SK-MEL-5 (cell line): ENCODE data around the gene APOBEC3A. TPM values are rescaled to one million over a fixed set of nuclear protein-coding genes. Genes with fewer than 3 reads are reported as not detected.
"Not testable (repeated sequence)": the region's sequence is repeated elsewhere in the genome, so short reads cannot be mapped to it uniquely, and the experiment has no call there.

Source experiments
- DNase-seq: peaks from one replicate; pipeline ENCODE4 v3.0.0-alpha.2; 2016; ENCODE audit warnings: low read depth, low spot score
- in situ Hi-C: cut with HindIII; loops from 2 replicates; pipeline ENCODE4 v1.10.0; 2016; ENCODE audit warnings: low sequenced_read_pairs, high pct_unique_total_duplicates, low pct_unique_long_range_greater_than_20kb
- total RNA-seq: library from RNA; depleted of rRNA; stranded (reverse); fragments of >200 nt; shearing (Covaris generic); gene quantifications from 2 replicates; pipeline ENCODE4 v1.2.3, GENCODE V29; 2014

APOBEC3A gene
- total RNA-seq, 1 experiment from 2014 or later: not detected

DNA sequence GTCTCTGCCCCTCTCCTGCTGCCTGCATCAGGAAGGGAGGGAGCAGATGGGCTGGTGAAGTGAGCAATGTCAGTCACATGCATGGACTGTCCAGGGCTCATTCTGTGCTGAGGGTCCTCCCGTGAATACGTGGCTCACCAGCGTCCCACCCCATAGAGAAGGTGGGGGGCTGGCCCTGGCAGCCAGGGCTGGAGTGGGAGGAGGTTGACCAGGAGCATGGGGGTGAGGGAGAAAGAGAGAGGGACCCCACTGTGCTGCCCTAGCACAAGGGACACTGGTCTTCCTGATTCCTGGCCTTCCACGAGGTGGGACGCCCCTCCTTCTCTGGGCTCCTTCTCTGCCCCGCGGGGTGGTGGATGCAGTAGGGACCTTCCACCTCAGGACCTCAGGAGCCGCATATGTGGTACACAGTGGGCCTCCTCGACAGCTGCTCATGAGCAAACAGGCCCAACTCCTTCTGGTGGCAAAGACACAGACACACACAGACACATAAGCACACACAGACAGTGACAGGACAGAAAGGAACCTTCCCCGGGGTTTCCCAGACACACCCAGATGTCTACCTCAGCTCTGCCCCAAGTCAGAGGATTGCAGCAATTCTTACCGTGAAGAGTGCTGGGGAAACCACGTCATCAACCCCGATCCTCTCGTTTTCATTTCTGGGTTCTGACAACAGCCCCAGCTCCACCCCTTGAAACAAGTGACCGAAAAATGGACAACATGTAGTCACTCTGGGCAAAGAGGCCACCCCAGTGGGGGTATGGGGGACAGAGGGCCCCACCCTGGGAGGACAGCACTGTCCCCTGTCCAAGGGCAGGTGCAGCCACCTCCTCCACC is 3.6 kb upstream of the APOBEC3A start:
- in situ Hi-C loops: no loop called here
- no peak for DNase-seq

DNA sequence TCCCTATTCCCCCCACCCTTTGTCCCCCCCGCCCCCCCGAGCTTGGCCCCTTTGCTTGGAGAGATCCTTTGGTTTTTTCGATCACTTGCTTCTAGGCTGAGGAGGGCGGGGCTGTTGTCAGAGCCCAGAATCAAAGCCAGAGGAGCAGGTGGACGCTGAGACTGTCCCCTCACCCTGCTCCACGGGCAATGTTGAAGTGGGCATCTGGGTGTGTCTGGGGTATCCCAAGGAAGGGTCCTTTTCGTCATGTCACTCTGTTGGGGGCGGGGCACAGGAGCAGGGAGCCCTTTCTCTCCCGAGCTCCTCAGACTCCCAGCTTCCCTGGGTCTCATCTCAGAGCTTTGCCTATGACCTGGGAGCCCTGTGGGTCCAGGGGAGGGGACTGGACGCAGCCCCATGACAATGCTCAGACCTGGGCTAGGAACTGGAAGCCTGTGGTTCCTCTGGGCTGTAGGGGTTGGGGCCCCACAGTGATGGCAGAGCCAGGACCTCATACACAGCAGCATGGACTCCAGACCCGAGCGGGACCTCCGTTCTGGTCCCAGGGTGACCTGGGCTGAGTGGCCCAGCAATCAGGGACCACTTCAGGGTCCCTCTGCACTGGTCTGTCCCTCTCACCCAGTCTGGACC is 2.9 kb upstream of the APOBEC3A start:
- no peak for DNase-seq
- in situ Hi-C loops: no loop called here

DNA sequence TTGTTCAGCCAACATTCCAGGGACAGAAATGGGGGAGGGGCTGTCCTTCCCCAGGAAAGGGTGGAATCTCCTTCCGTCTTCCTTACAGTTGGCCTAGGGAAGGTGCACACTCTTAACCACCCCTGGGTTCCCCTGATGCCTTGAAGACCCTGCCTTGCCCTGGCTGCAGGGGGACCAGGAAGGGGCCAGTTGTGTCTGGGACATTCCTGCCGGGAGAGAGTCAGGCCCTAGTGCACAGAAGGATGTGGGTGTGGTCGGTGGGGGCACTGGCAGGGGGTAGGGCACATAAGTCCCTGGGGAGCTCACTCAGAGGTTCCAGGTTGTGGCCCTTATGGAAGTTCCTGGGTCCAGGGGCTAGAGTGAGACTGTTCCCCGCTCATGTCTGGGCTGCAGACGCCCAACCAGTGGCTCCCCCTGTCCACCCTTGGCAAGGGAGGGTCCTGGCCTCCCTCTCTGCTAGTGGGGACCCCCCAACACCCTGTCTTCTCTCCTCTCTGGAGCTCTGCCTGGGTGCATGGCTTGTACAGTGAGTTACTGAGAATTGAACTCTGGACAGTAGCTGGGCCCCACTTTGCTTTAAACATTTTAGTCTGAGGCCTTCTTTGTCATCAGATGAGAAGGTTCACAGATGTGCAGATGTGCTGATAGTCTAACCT is 2.0 kb upstream of the APOBEC3A start:
- DNase-seq: no peak
- in situ Hi-C loops: no loop called here

DNA sequence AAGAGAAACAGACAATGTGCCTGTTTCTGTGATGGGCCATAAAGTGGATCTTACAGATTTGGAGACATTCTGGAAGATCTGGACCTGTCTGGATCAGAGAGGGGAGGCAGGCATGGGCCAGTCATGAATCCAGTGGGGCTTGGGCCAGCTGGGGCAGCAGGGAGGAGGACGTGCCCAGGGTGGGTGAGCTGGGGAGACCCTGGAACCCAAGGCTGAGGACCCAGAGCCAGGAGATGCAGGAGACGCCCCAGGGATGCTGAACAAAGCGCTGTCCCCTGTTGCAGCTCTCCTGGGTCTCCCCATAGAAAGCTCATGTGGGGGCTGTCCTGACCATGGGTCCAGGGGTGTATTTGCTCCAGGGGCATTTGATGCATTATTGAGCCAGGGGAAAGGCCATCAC is 1.5 kb upstream of the APOBEC3A start:
- no peak for DNase-seq
- in situ Hi-C loops: no loop called here

DNA sequence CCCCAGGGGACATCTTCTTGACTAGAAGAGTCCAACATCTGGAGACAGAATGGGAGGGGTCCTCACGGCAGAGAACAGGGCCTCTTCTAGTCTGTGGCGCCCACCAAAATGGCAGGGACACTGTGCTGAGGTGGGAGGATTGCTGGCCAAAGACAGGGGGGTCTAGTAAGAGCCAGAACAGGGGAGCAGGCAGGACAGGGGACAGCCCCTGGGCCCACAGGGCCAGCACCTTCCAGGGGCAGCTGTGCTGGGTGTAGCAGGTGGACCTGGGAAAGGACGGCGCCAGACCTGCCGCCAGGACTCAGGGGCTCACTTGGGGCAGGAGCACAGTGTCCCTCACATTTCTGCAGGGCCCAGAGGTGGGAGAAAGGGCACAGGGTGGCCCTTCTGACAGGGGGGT is 858 bp upstream of the APOBEC3A start:
- in situ Hi-C loops: no loop called here
- no peak for DNase-seq

DNA sequence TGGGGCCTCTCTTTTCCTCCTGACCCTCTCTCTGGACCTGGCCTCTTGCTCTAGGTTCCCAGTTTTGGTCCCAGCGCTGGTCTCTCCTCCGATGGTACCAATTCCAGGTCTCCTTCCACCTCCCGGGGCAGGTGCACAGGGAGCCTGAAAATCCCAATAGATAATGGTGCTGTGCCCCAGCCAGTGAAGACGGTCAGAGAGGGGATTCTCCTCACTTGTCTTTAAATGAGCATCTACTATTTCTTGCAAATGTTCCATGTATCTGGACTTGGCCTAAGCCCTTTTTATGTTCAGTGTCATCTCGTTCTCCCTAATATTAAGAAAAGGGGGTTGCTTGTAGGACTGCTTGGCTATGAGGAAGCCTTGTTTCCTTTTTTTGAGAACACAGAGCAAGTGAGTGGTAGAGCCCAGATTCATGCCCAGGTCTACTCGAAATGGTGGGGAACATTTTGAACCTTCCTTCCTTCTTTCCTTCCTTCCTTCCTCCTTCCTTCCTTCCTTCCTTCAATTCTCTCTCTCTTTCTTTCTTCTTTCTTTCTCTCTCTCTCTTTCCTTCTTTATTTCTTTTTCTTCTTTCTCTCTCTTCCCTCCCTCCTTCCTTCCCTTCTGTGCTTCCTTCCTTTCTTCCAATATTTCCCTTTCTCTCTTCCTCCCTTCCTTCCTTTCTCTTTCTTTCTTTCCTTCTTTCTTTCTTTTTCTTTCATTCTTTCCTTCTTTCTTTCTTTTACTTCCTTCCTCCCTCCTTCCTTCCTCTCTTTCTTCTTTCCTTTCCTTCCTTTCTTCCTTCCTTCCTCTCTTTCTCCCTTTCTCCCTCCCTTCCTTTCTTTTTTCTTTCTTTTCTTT is 620 bp downstream of the APOBEC3A start:
- in situ Hi-C loops: no loop called here
- DNase-seq: no peak

DNA sequence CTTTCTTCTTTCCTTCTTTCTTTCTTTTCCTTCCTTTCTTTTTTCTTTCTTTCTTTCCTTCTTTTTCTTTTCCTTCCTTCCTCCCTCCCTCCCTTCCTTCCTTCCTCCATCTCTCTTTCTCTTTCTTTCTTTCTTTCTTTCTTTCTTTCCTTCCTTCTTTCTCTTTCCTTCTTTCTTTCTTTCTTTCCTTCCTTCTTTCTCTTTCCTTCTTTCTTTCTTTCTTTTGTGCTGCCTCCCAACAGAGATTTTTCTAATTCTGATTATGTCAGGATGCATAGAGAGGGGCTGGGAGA is 1.2 kb downstream of the APOBEC3A start:
- DNase-seq, in situ Hi-C loops: not testable (repeated sequence)

DNA sequence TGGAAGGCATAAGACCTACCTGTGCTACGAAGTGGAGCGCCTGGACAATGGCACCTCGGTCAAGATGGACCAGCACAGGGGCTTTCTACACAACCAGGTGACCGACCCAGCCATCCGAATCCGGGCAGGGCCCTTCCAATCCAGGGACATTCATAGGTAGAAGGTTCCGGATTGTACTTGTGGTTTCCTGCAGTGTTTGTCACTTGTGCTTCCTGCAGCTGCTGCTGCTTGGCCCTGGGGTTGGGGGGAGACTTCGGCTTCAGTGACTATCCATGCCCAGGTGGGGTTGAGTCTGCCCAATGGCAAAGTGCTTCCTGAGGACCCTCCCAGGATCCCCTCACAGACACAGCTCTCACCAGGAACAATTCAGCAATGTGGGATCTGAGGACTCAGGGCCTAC is 2.2 kb downstream of the APOBEC3A start:
- no peak for DNase-seq
- in situ Hi-C loops: no loop called here

DNA sequence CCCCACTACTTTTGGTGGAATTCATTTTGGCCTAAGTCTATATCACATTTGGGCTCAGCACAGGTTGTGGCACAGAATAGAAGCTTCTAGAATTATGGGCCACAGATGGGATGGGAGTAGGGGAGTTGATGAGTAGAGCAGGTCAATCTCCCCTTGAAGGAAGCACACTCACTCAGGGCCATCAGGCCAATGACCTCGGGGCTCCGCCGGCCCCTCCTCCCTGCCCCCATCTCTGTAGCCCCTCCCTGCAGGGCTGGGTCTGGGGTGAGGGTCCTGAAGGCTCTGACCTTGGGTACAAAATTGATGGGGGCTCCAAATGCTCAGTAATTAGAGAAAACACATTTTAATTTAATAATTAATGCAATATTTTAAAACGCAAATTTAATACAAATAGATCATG is 3.3 kb downstream of the APOBEC3A start:
- in situ Hi-C loops, DNase-seq: not testable (repeated sequence)

DNA sequence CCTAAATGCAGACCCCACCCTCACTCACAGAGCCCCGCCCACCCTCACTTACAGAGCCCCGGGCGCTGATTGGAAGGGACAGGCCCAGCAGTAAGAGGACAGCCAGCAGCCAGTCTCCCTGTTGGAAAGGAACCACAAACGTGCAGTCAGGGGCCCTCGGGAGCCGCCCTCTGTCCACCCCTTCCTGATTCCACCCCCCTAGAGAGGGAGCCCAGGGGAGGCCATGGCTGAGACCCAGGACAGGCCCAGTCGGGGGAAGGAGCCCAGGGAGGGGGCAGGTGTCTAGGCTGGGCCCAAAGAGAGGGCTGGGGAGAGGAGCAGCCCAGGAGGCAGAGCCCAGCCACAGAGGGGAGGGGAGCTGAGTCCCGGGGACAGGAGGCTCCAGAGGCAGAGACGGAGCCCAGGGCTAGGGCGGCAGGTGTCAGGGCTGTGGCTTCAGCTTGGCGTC is 5.9 kb downstream of the APOBEC3A start:
- in situ Hi-C loops, DNase-seq: not testable (repeated sequence)

DNA sequence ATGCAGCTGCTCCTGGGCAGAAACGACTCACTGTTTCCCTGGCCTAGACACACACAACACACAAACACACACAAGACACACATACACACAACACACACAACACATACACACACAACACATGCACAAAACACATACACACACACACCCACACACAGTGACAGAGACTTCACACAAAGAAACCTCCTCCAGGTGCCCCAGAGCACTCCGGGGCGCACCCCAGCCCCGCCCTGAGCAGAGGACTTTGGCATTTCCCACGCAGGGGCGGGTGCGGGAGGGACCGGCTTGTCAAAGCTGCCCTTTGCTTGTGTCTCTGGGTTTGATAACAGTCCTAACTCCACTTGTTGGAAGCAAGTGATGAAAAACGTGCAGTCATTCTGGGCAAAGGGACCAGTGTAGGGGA is 6.5 kb downstream of the APOBEC3A start:
- DNase-seq: no peak
- in situ Hi-C loops: no loop called here

DNA sequence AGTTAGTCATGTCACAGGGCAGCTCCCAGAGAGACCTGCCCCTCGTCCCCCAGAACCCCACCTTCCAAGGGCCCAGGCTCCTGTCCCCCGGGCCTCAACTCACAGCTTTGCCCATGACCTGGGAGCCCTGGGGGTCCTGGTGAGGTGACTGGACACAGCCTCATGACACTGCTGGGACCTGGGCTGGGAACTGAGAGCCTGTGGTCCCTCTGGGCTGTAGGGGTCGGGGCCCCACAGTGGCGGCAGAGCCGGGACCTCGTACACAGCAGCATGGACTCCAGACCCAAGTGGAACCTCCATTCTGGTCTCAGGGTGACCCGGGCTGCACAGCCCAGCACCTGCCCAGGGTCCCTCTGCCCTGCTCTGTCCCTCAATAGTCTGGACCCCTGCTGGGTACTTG is 6.9 kb downstream of the APOBEC3A start:
- DNase-seq: no peak
- in situ Hi-C loops: no loop called here

DNA sequence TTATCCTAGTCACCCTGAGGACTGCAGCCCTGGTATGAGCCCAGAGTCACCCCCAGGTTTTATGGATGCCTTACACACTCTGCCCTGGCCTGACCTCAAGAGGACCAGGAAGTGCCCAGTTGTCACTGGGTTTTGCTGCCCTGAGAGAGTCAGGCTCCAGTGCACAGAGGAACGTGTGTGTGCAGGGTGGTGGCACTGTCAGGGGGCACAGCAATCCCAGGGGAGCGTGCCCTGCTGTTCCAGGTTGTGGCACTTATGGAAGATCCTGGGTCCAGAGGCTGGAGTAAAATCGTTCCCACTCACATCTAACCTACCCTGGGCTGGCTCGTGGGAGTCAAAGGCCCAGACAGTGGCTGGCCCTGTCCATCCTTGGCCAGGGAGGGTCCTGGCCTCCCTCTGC is 7.6 kb downstream of the APOBEC3A start:
- in situ Hi-C loops: no loop called here
- no peak for DNase-seq

DNA sequence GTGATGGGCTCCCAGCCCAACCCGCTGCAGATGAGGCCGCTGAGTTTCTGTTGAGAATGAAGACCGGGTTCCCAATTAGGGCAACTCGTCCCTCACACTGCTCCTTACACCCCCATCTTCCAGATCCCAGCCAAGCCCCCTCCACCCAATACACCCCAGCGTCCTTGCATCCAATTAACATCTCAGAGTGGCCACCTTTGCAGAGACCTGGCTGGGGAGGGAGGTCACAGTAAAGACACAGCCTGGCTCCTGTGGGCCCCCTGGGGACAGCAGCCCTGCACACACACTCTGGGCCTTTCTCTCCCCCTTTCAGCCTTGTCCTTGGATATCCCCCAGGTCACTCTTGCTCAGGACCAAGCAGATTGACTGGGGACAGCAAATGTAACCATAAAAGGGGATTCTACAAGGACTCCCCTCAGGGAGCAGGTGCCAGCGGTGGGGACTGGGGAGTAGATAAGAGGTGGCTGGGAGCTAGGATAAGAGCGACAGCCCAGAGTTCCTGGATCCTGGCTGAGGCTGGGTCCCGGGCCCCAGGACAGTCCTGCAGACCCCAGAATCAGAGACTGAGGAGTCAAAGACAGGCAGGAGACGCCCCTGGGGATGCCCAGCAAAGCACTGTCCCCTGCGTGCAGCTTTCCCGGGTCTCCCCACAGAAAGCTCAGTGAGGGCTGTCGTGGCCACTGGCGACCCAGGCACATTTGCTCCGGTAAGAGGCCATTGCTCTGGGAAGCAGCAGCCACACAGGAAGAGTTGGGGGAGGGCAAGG is 8.4 kb downstream of the APOBEC3A start:
- in situ Hi-C loops: no loop called here

DNA sequence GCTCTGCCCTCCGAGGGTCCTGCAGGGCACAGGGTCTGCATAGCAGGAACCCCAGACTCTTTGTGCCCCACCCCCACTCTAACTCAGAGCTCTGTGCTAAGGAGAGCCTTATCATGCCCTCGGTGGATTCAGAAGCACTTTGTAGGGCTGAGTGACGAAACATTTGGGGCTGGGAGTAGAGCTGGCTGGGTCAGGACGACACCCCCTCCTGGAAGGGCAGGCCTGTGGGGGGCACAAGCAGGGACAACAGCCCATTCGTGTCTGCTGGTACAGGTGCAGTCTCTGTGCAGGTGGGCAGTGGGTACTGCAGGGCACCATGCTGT is 8.9 kb downstream of the APOBEC3A start:
- in situ Hi-C loops: no loop called here
- no peak for DNase-seq

More for the DNA sequence above, 8.4 kb downstream of the APOBEC3A start:
- DNase-seq: no peak

DNA sequence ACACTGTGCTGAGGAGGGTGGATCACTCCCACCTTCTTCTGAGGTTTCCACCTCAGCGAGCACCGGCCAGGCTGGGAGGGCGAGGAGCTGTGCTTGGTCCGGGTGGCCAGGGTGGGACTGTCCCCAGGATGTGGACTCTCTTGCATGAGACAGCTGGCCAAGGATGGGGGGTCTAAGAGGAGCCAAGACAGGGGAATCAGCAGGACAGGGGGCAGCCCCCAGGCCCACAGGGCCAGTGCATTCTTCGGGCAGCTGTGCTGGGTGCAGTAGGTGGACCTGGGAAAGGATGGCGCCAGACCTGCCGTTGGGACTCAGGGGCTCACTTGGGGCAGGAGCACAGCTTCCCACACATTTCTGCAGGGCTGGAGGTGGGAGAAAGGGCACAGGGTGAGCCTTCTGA is 9.5 kb downstream of the APOBEC3A start:
- in situ Hi-C loops: no loop called here
- no peak for DNase-seq
